Measurements from ENCODE around the gene RNF128.
"Not testable (repeated sequence)": the region's sequence is repeated elsewhere in the genome, so short reads cannot be mapped to it uniquely, and the experiment has no call there.

The RNF128 gene

DNA sequence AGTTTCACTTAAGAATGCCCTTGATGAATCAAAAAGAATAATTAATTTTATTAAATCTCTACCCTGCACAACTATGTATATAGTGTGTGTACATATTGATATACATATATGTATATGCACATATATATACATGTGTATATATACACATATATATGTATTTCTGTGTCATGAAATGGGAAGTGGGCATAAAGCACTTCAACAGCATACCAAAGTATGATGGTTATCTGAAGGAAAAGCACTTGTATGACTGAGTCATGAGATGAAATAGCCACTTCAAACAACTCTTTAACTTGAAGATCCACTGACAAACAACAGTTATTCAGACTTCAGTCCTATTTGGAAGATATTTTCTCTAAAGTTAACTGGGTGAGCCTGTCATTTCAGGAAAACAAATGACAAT lies 16.3 kb downstream of the RNF128 start:
- in situ Hi-C loops (cut with HindIII; ENCODE audit: low sequenced_read_pairs) = no loop called here

DNA sequence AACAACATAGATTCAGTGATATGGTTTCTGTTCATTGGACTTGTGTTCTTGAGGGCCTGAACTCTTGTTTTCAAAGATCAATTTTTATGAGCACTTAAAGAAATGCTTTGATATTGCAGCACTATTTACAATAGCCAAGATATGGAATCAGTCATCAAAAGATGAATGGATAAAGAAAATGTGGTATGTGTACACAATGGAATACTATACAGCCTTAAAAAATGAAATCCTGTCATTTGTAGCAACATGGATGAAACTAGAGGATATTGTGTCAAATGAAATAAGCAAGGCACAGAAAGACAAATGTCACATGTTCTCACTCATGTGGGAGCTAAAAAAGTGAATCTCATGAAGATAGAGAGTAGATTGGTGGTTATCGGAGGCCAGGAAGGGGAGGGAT lies 21.9 kb downstream of the RNF128 start:
- in situ Hi-C loops (cut with HindIII; ENCODE audit: low sequenced_read_pairs) = no loop called here

GRCh38 chrX:106751407-106751806 lies 24.9 kb downstream of the RNF128 start:
- in situ Hi-C loops (cut with HindIII; ENCODE audit: low sequenced_read_pairs) = no loop called here

- in situ Hi-C loops (cut with HindIII; ENCODE audit: low sequenced_read_pairs) = no loop called here
Observed at GRCh38 chrX:106752101-106752678, 25.7 kb downstream of the RNF128 start.

DNA sequence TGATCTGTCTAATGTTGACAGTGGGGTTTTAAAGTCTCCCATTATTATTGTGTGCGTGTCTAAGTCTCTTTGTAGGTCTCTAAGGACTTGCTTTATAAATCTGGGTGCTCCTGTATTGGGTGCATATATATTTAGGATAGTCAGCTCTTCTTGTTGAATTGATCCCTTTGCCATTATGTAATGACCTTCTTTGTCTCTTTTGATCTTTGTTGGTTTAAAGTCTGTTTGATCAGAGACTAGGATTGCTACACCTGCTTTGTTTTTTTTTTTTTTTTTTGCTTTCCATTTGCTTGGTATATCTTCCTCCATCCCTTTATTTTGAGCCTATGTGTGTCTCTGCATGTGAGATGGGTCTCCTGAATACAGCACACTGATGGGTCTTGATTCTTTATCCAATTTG lies 42.8 kb downstream of the RNF128 start:
- in situ Hi-C loops (cut with HindIII; ENCODE audit: low sequenced_read_pairs) = not testable (repeated sequence)

- in situ Hi-C loops (cut with HindIII; ENCODE audit: low sequenced_read_pairs) = loop anchor here (25.0 kb wide), 1 partner anchor 288 kb away; no protein-coding TSS in a partner anchor
Observed at GRCh38 chrX:106774981-106775380, 48.5 kb downstream of the RNF128 start.

GRCh38 chrX:106780264-106780663 lies 53.8 kb downstream of the RNF128 start:
- in situ Hi-C loops (cut with HindIII; ENCODE audit: low sequenced_read_pairs) = loop anchor here (25.0 kb wide), 1 partner anchor 293 kb away; no protein-coding TSS in a partner anchor

- in situ Hi-C loops (cut with HindIII; ENCODE audit: low sequenced_read_pairs) = loop anchor here (25.0 kb wide), 1 partner anchor 294 kb away; no protein-coding TSS in a partner anchor
Observed at GRCh38 chrX:106780664-106781377, 54.3 kb downstream of the RNF128 start.

GRCh38 chrX:106783716-106784115 lies 57.2 kb downstream of the RNF128 start:
- in situ Hi-C loops (cut with HindIII; ENCODE audit: low sequenced_read_pairs) = loop anchor here (25.0 kb wide), 1 partner anchor 296 kb away; no protein-coding TSS in a partner anchor

GRCh38 chrX:106791495-106791894 lies 65.0 kb downstream of the RNF128 start:
- in situ Hi-C loops (cut with HindIII; ENCODE audit: low sequenced_read_pairs) = loop anchor here (25.0 kb wide), 1 partner anchor 304 kb away; no protein-coding TSS in a partner anchor

GRCh38 chrX:106802063-106802387 lies 75.5 kb downstream of the RNF128 start:
- in situ Hi-C loops (cut with HindIII; ENCODE audit: low sequenced_read_pairs) = no loop called here

GRCh38 chrX:106802388-106803275 lies 76.1 kb downstream of the RNF128 start, which contains the start of gene TBC1D8B:
TBC1D8B (plus strand) TSS chrX:106802673; CDS start chrX:106802854, 181 bp downstream.
- in situ Hi-C loops (cut with HindIII; ENCODE audit: low sequenced_read_pairs) = no loop called here

GRCh38 chrX:106811131-106811910 lies 84.8 kb downstream of the RNF128 start:
- in situ Hi-C loops (cut with HindIII; ENCODE audit: low sequenced_read_pairs) = no loop called here

GRCh38 chrX:106812930-106813329 lies 86.4 kb downstream of the RNF128 start:
- in situ Hi-C loops (cut with HindIII; ENCODE audit: low sequenced_read_pairs) = not testable (repeated sequence)

GRCh38 chrX:106814093-106814492 lies 87.6 kb downstream of the RNF128 start:
- in situ Hi-C loops (cut with HindIII; ENCODE audit: low sequenced_read_pairs) = not testable (repeated sequence)
